ENCODE data around the gene FIP1L1. TPM values are rescaled to one million over a fixed set of nuclear protein-coding genes. Genes with fewer than 3 reads are reported as not detected.

The FIP1L1 gene
- total RNA-seq, 1 experiment from 2014 or later, result 68.0 TPM

DNA sequence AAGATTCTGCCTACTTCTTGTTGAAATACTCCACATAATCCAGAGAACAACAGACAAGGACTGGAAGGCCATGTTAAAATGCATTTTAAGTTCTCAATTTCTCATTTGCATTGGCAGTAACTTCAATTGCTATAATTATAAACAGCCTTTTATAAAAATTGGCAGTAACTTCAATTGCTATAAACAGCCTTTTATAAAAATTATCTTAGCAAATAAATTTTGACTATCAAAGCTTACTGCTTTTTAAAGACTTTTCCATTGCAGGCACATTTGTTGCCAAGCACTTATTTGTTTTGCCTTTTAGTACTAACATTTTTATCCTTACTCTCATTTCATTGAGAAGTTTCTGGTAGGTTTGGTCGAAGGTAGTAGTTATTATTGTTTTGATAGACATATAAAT lies 29.4 kb upstream of the FIP1L1 start:
- no peak overlapping the region for H3K9ac ChIP-seq (ENCODE audit: extremely low read depth, insufficient read length, low read length)
- no peaks in the 10 kb centered on the region for H3K27me3 ChIP-seq (ENCODE audit: insufficient read depth, low read length)
- H3K14ac ChIP-seq (ENCODE audit: insufficient read depth, low read length), result no peak overlapping the region
- H2AFZ ChIP-seq (ENCODE audit: low read length), result no peak overlapping the region
- no peaks in the 10 kb centered on the region for H3K79me1 ChIP-seq (ENCODE audit: insufficient read depth, low read depth, low read length, poor library complexity, severe bottlenecking)
- H3K27me3 Mint-ChIP-seq (ENCODE audit: low read depth), result peaks cover 4% of the 10 kb centered on the region
- TF ChIP-seq, protein P1, sequence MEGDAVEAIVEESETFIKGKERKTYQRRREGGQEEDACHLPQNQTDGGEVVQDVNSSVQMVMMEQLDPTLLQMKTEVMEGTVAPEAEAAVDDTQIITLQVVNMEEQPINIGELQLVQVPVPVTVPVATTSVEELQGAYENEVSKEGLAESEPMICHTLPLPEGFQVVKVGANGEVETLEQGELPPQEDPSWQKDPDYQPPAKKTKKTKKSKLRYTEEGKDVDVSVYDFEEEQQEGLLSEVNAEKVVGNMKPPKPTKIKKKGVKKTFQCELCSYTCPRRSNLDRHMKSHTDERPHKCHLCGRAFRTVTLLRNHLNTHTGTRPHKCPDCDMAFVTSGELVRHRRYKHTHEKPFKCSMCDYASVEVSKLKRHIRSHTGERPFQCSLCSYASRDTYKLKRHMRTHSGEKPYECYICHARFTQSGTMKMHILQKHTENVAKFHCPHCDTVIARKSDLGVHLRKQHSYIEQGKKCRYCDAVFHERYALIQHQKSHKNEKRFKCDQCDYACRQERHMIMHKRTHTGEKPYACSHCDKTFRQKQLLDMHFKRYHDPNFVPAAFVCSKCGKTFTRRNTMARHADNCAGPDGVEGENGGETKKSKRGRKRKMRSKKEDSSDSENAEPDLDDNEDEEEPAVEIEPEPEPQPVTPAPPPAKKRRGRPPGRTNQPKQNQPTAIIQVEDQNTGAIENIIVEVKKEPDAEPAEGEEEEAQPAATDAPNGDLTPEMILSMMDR (conservative IDR thresholded peaks at IDR 0.05), result no peak
- H3K36me3 Mint-ChIP-seq (ENCODE audit: insufficient read depth in 1 of 3, low read depth in 3 of 3), result peaks cover 2 to 5% (median 4%) of the 10 kb centered on the region in 3 experiments; a peak in 6 of 7 replicates
- H3K4ac ChIP-seq (ENCODE audit: low read depth, low read length), result no peak overlapping the region
- peaks cover 4 to 11% of the 10 kb centered on the region in 2 experiments; a peak in 3 of 5 replicates for H3K9me3 Mint-ChIP-seq
- H3K4me2 ChIP-seq (ENCODE audit: insufficient read depth, insufficient read length, low read length), result no peak overlapping the region
- H2BK5ac ChIP-seq (ENCODE audit: insufficient read length, low read length), result no peak overlapping the region
- H3T11ph ChIP-seq (ENCODE audit: low read length), result no peak overlapping the region
- H3K4me3 Mint-ChIP-seq, result no peak overlapping the region
- H3K4me1 ChIP-seq (ENCODE audit: insufficient read depth, low read length), result no peaks in the 10 kb centered on the region
- no peak overlapping the region for H4K8ac ChIP-seq (replicated peaks; ENCODE audit: insufficient read length, low read depth, low read length)
- no peak for DNase-seq
- H2BK120ac ChIP-seq (ENCODE audit: low read depth, low read length, poor library complexity, severe bottlenecking), result no peak overlapping the region
- H3K18ac ChIP-seq (ENCODE audit: insufficient read length, low read depth, low read length), result no peak overlapping the region
- WGBS (ENCODE audit: extremely low coverage, insufficient read length, low lambda C conversion rate), result no CpG with 5 or more reads among the region's 1 CpG
- no peaks in the 10 kb centered on the region for H4K20me1 ChIP-seq (ENCODE audit: control insufficient read depth, insufficient read depth, insufficient read length)
- no peaks in the 10 kb centered on the region for H3K4me1 Mint-ChIP-seq
- no peaks in the 10 kb centered on the region for H3K23me2 ChIP-seq (ENCODE audit: insufficient read length, low read depth, low read length, poor library complexity, severe bottlenecking)
- H4K5ac ChIP-seq (ENCODE audit: insufficient read length, low read depth, low read length), result no peak overlapping the region
- H2BK12ac ChIP-seq (ENCODE audit: insufficient read length, low read depth, low read length), result no peak overlapping the region
- no peak overlapping the region for H3K27ac ChIP-seq (ENCODE audit: insufficient read length, low read depth, low read length)
- H2BK15ac ChIP-seq (ENCODE audit: low read depth, low read length), result no peak overlapping the region
- H3K56ac ChIP-seq (ENCODE audit: insufficient read length, low read depth, low read length), result no peak overlapping the region
- no peak overlapping the region for H2BK20ac ChIP-seq (ENCODE audit: low read depth, low read length, poor library complexity, severe bottlenecking)
- no peak overlapping the region for H3K27ac Mint-ChIP-seq
- no peaks in the 10 kb centered on the region for H3K79me2 ChIP-seq (ENCODE audit: insufficient read depth, low read length)
- no peak overlapping the region for H3K23ac ChIP-seq (ENCODE audit: insufficient read length, low read depth, low read length)
- no peak overlapping the region for H2AK5ac ChIP-seq (ENCODE audit: insufficient read length, low read length)
- no peaks in the 10 kb centered on the region for H3K9me3 ChIP-seq (ENCODE audit: control insufficient read depth, low read depth, low read length)
- no peak overlapping the region for H4K91ac ChIP-seq (ENCODE audit: insufficient read length, low read depth, low read length)

All from H9 (cell line).